ENCODE data around the gene SBNO1.

GRCh38 chr12:123369229-123369628 is 4.6 kb upstream of the SBNO1 start:
- TF ChIP-seq, protein P1, sequence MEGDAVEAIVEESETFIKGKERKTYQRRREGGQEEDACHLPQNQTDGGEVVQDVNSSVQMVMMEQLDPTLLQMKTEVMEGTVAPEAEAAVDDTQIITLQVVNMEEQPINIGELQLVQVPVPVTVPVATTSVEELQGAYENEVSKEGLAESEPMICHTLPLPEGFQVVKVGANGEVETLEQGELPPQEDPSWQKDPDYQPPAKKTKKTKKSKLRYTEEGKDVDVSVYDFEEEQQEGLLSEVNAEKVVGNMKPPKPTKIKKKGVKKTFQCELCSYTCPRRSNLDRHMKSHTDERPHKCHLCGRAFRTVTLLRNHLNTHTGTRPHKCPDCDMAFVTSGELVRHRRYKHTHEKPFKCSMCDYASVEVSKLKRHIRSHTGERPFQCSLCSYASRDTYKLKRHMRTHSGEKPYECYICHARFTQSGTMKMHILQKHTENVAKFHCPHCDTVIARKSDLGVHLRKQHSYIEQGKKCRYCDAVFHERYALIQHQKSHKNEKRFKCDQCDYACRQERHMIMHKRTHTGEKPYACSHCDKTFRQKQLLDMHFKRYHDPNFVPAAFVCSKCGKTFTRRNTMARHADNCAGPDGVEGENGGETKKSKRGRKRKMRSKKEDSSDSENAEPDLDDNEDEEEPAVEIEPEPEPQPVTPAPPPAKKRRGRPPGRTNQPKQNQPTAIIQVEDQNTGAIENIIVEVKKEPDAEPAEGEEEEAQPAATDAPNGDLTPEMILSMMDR (IDR thresholded peaks at IDR 0.05; ENCODE audit: low read depth, low read length): no peak
- TF ChIP-seq EZH2phosphoT487 (IDR thresholded peaks at IDR 0.05; ENCODE audit: low read depth): no peak
